ENCODE results near the gene CHID1. TPM values are rescaled to one million over a fixed set of nuclear protein-coding genes. Genes with fewer than 3 reads are reported as not detected.

Gene CHID1
- total and polyA plus RNA-seq, 9 of the 15 experiments (the other 6 are each of a cell fraction or from before 2014, with no cell fraction given) = 15.1 to 108 (median 39.8) TPM

GRCh38 chr11:910044-910588 lies 494 bp downstream of the CHID1 start:
- no peak for FAIRE-seq
- Histone ChIP-seq H3K27me3 (ENCODE audit: control insufficient read depth in 2 of 2, insufficient read depth in 2 of 2, low read length in 2 of 2) (no peaks in the 10 kb centered on the region), H3K4me1 (replicated peaks in 1 of 2; ENCODE audit: control insufficient read depth in 2 of 2, insufficient read depth in 2 of 2, low read length in 2 of 2) (peaks cover 35 to 57% of the 10 kb centered on the region in 2 experiments), H3K9ac (ENCODE audit: insufficient read depth in 1 of 2, low read depth in 2 of 2, low read length in 2 of 2) (peak overlapping the region; percentile 78 to 97), H3K4me3 (peak overlapping the region; percentile 100), H3K4me2 (ENCODE audit: insufficient read depth, low read length) (peak overlapping the region; percentile 91), H3K9me1 (ENCODE audit: control insufficient read depth, insufficient read depth, low read length) (no peaks in the 10 kb centered on the region), H4K20me1 (replicated peaks; ENCODE audit: control insufficient read depth, insufficient read depth, low read length) (peaks cover 15% of the 10 kb centered on the region; the same call in 1 of the 2 replicates), H3K27ac (ENCODE audit: extremely low read depth, low read depth, low read length) (peak overlapping the region; percentile 93), H3K9me3 (replicated peaks; ENCODE audit: control insufficient read depth, insufficient read depth, low read depth, low read length) (no peaks in the 10 kb centered on the region), H3K79me2 (ENCODE audit: control insufficient read depth, insufficient read depth, low read length) (peaks cover 40% of the 10 kb centered on the region), H2AFZ (ENCODE audit: low read depth, low read length) (peak overlapping the region; percentile 88), H3K36me3 (ENCODE audit: control insufficient read depth, insufficient read depth, low read length) (peaks cover 38% of the 10 kb centered on the region; the same call in 2 of the 3 replicates)
- peak; percentile 38 for ATAC-seq
- in situ Hi-C loops (cut with MboI) (no loop called here), intact Hi-C loops (cut with micrococcal nuclease) (loop anchor here (10.0 kb wide), 1 partner anchor 65 kb away; the partner anchor contains the start of genes POLR2L and TSPAN4)
- CTCF ChIA-PET (ENCODE audit: low intra/inter-chr PET ratio) = no interaction called here
- POLR2A ChIA-PET = interaction anchor here (0.6 to 1.0 kb wide), 3 partner anchors 38 to 862 kb away, joined by 3 to 4 read pairs (median 3); no protein-coding TSS in a partner anchor
- DNase-seq (ENCODE audit: extremely low read depth in 1 of 4, low spot score in 3 of 4) = peak in 1 of 4 experiments; percentile 37
- BruUV-seq (replicated peaks) = TSS peak; percentile 68
- WGBS (ENCODE audit: insufficient coverage, low coverage, missing lambda C conversion rate) = 3% methylated on average over 10 of the region's 38 CpGs
- TF ChIP-seq ZNF280A (IDR thresholded peaks at IDR 0.05; ENCODE audit: low read depth, partially characterized antibody) (no peak), TAF1 (IDR thresholded peaks at IDR 0.05; ENCODE audit: control insufficient read depth, extremely low read depth, insufficient read depth, low read length, severe bottlenecking) (no peak), PTRF (tag; IDR thresholded peaks at IDR 0.05) (no peak), MLX (CRISPR knock-in tag; conservative IDR thresholded peaks at IDR 0.05) (no peak), EP400 (IDR thresholded peaks at IDR 0.05) (peak; percentile 36; the same call in 1 of the 2 replicates), JUNB (CRISPR knock-in tag; conservative IDR thresholded peaks at IDR 0.05) (no peak), FOSL1 (tag; conservative IDR thresholded peaks at IDR 0.05) (no peak), FOXA1 (IDR thresholded peaks at IDR 0.05; ENCODE audit: borderline replicate concordance) (no peak), ZNF695 (CRISPR knock-in tag; IDR thresholded peaks at IDR 0.05) (no peak), ZNF592 (IDR thresholded peaks at IDR 0.05) (no peak), RBBP5 (IDR thresholded peaks at IDR 0.05; ENCODE audit: borderline replicate concordance, insufficient read depth, low read length, poor library complexity, severe bottlenecking) (no peak), KAT7 (CRISPR knock-in tag; IDR thresholded peaks at IDR 0.05; ENCODE audit: borderline replicate concordance) (peak; percentile 71; the same call in 1 of the 2 replicates), MIER1 (IDR thresholded peaks at IDR 0.05; ENCODE audit: low read depth) (0 out of 2 replicates have a peak, but pooled peaks have one; percentile 21), ZNF282 (CRISPR knock-in tag; IDR thresholded peaks at IDR 0.05) (0 out of 2 replicates have a peak, but pooled peaks have one; percentile 44), ZNF436 (CRISPR knock-in tag; IDR thresholded peaks at IDR 0.05) (no peak)
